K562 (cell line): ENCODE measurements around the gene NRROS. TPM values are rescaled to one million over a fixed set of nuclear protein-coding genes. Genes with fewer than 3 reads are reported as not detected.
A peak's percentile ranks its signal among the peaks of the same experiment; 100 is the strongest.

Experiments used
- ATAC-seq: fragments of 200-7000 bp; cut with Tn5 transposase; 3 replicates; pipeline ENCODE4 v1.9.1; 2020; ENCODE audit warnings: moderate library complexity
- BruUV-seq: library from RNA; stranded (reverse); fragments of 400-500 nt; replicated peaks from 2 replicates; lab custom pipeline; 2021; lab: Mats Ljungman, UMichigan
- CTCF ChIA-PET: fragments of 300-600 bp; formaldehyde crosslinking; extraction: SDS; loops from one replicate; lab custom pipeline; 2021; ENCODE audit warnings: low intra/inter-chr PET ratio; lab: Yijun Ruan, JAX
- POLR2A ChIA-PET: fragments of 300-600, 350-650 bp; sonication (Branson Sonifier 250); formaldehyde crosslinking; extraction: SDS; loops from one replicate; lab custom pipeline; 2021; ENCODE audit warnings: antibody characterized with exemption, inconsistent platforms; lab: Yijun Ruan, JAX
- DNase-seq, 4 experiments: peaks; one replicate each; pipeline versions ENCODE4 v3.0.0 to v3.0.0-alpha.2; 2011 to 2018; ENCODE audit warnings: low spot score in 3 of 4, mixed read lengths in 3 of 4; ENCODE audit errors: extremely low read depth in 1 of 4
- FAIRE-seq: peaks from 2 replicates; lab custom pipeline; 2011; peaks lifted over from hg19 to GRCh38; lab: Jason Lieb, UNC
- H2AFZ ChIP-seq: 2 replicates; pipeline ENCODE4 v1.6.0; 2011; ENCODE audit warnings: low read depth, low read length, control low read depth, inconsistent platforms
- H3K27ac ChIP-seq: fragments of 200-600 bp; 3 replicates; pipeline ENCODE4 v1.8.0; 2011; ENCODE audit warnings: low read depth, mild to moderate bottlenecking, control low read depth, inconsistent platforms, low read length, moderate library complexity, mixed read lengths; ENCODE audit errors: extremely low read depth
- H3K27me3 ChIP-seq, 2 experiments: fragments of 300-600 bp in 1 of 2; 2 replicates in 1 of 2; 3 replicates in 1 of 2; pipeline versions ENCODE4 v1.6.0 to v1.8.0; 2011; ENCODE audit warnings: inconsistent platforms in 2 of 2, low read length in 2 of 2, mild to moderate bottlenecking in 1 of 2, mixed read lengths in 1 of 2, moderate library complexity in 1 of 2; ENCODE audit not compliant: control insufficient read depth in 2 of 2, insufficient read depth in 2 of 2
- H3K36me3 ChIP-seq: fragments of 300-600 bp; 3 replicates; pipeline ENCODE4 v1.8.0; 2011; ENCODE audit warnings: mild to moderate bottlenecking, low read length, inconsistent platforms; ENCODE audit not compliant: control insufficient read depth, insufficient read depth
- H3K4me1 ChIP-seq, 2 experiments: fragments of 200-600 bp in 1 of 2; replicated peaks in 1 of 2; 2 replicates in 1 of 2; 3 replicates in 1 of 2; pipeline versions ENCODE4 v1.5.1 to v1.8.0; 2011; ENCODE audit warnings: inconsistent platforms in 2 of 2, low read length in 2 of 2, mild to moderate bottlenecking in 1 of 2, mixed read lengths in 1 of 2, moderate library complexity in 1 of 2; ENCODE audit not compliant: control insufficient read depth in 2 of 2, insufficient read depth in 2 of 2
- H3K4me2 ChIP-seq: 2 replicates; pipeline ENCODE4 v1.6.1; 2011; ENCODE audit warnings: low read length, control low read depth, inconsistent platforms, mixed read lengths; ENCODE audit not compliant: insufficient read depth
- H3K4me3 ChIP-seq: fragments of 200-600 bp; sonication (generic), shearing (Covaris generic); 2 replicates; pipeline ENCODE4 v1.5.1; 2016; ENCODE audit warnings: control low read depth, inconsistent platforms
- H3K79me2 ChIP-seq: fragments of 200-600 bp; 3 replicates; pipeline ENCODE4 v1.8.0; 2011; ENCODE audit warnings: low read length, inconsistent platforms; ENCODE audit not compliant: control insufficient read depth, insufficient read depth
- H3K9ac ChIP-seq, 2 experiments: 2 replicates each; pipeline versions ENCODE4 v1.6.0 to v1.6.1; 2011; ENCODE audit warnings: low read depth in 2 of 2, low read length in 2 of 2, control low read depth in 1 of 2, inconsistent platforms in 1 of 2, mild to moderate bottlenecking in 1 of 2, mixed read lengths in 1 of 2; ENCODE audit not compliant: insufficient read depth in 1 of 2
- H3K9me1 ChIP-seq: one replicate; pipeline ENCODE4 v1.6.0; 2011; ENCODE audit warnings: inconsistent platforms, mild to moderate bottlenecking, low read length, moderate library complexity; ENCODE audit not compliant: control insufficient read depth, insufficient read depth
- H3K9me3 ChIP-seq: replicated peaks from 2 replicates; pipeline ENCODE4 v1.5.1; 2011; ENCODE audit warnings: low read depth, low read length, inconsistent platforms; ENCODE audit not compliant: control insufficient read depth, insufficient read depth
- H4K20me1 ChIP-seq: replicated peaks from 2 replicates; pipeline ENCODE4 v1.6.1; 2011; ENCODE audit warnings: low read length, inconsistent platforms, mixed read lengths; ENCODE audit not compliant: control insufficient read depth, insufficient read depth
- AFF1 ChIP-seq, 2 experiments: fragments of 450-650 bp; IDR thresholded peaks; 2 replicates each; pipeline ENCODE4 v1.6.1; 2018; ENCODE audit warnings: mild to moderate bottlenecking in 2 of 2, low read depth in 1 of 2; ENCODE audit not compliant: partially characterized antibody in 2 of 2
- BCLAF1 ChIP-seq, 2 experiments: fragments of 450-650 bp in 1 of 2; IDR thresholded peaks; 2 replicates each; pipeline ENCODE4 v1.6.1; 2011 to 2017; ENCODE audit warnings: low read depth in 2 of 2, antibody characterized with exemption in 1 of 2, borderline replicate concordance in 1 of 2, low read length in 1 of 2, mild to moderate bottlenecking in 1 of 2, mixed read lengths in 1 of 2; ENCODE audit not compliant: control insufficient read depth in 1 of 2
- KDM1A ChIP-seq, 2 experiments: fragments of 450-650 bp; IDR thresholded peaks; 2 replicates each; pipeline ENCODE4 v1.6.1; 2016; ENCODE audit warnings: mild to moderate bottlenecking in 2 of 2
- MCM3 ChIP-seq: fragments of 450-650 bp; IDR thresholded peaks from 2 replicates; pipeline ENCODE4 v1.6.1; 2016
- VEZF1 ChIP-seq: fragments of 200-800 bp; sonication (Bioruptor generic); IDR thresholded peaks from 2 replicates; pipeline ENCODE4 v1.6.1; 2017; ENCODE audit warnings: missing genetic modification characterization, missing compliant biosample characterization
- ZBTB11 ChIP-seq, 3 experiments: fragments of 200-800 bp in 1 of 3; fragments of 250-450 bp in 1 of 3; fragments of 450-650 bp in 1 of 3; sonication (Bioruptor Pico) in 1 of 3; sonication (Bioruptor generic) in 1 of 3; formaldehyde crosslinking in 1 of 3; IDR thresholded peaks; 2 replicates each; pipeline versions ENCODE4 v1.6.1 to v1.8.0; 2016 to 2022; ENCODE audit warnings: mild to moderate bottlenecking in 2 of 3, missing genetic modification characterization in 2 of 3, missing compliant biosample characterization in 1 of 3, moderate library complexity in 1 of 3
- ZNF764 ChIP-seq: fragments of 250-450 bp; sonication (Bioruptor Pico); IDR thresholded peaks from 2 replicates; pipeline ENCODE4 v1.4.0; 2020; ENCODE audit warnings: low read depth, mild to moderate bottlenecking, moderate library complexity
- WGBS: fragments of 100-300 bp; shearing (Covaris generic); methylation state at CpG from one replicate; pipeline ENCODE4 v1.1.6; 2016; ENCODE audit warnings: low coverage, mixed read lengths; ENCODE audit not compliant: insufficient coverage; ENCODE audit errors: missing lambda C conversion rate; 5-methylcytosine and 5-hydroxymethylcytosine counted together
- in situ Hi-C: fragments of 300-500 bp; cut with MboI; formaldehyde crosslinking; loops from 4 replicates; pipeline ENCODE4 v1.15.0; 2018; ENCODE audit warnings: inconsistent platforms, mixed read lengths
- intact Hi-C: fragments of 100-400 bp; cut with micrococcal nuclease; formaldehyde crosslinking; loops from 2 replicates; pipeline ENCODE4 v1.14.2; 2022
- polyA plus RNA-seq, 8 experiments: library from polyadenylated mRNA; depleted of rRNA in 4 of 8; stranded (reverse) in 5 of 8; unstranded in 3 of 8; fragments of >200 nt; fragmentation: Nextera tagmentation in 2 of 8; fragmentation: Illumina TruSeq in 1 of 8; extraction: Ambion mirVana in 2 of 8; extraction: Trizol in 1 of 8; gene quantifications; 2 replicates each; pipeline versions ENCODE4 v1.2.1 to v1.2.3, GENCODE V29; 2011 to 2014; ENCODE audit warnings: inconsistent platforms in 1 of 8, missing spikeins in 1 of 8
- total RNA-seq, 7 experiments: library from RNA; depleted of rRNA in 6 of 7; stranded (reverse); fragments of >200 nt in 6 of 7; fragmentation: Illumina TruSeq in 2 of 7; extraction: Trizol in 2 of 7; gene quantifications; 2 replicates each; pipeline versions ENCODE4 v1.2.1 to v1.2.3, GENCODE V29; 2011 to 2021; ENCODE audit warnings: low replicate concordance in 1 of 7

Gene NRROS
- total and polyA plus RNA-seq, 9 of the 15 experiments (the other 6 are each of a cell fraction or from before 2014, with no cell fraction given) = 0.34 to 13.8 (median 3.8) TPM

- FAIRE-seq (peak; percentile 72), ATAC-seq (peak; percentile 79), DNase-seq (peak; percentile 60 to 77 (median 62))
- CTCF ChIA-PET = no interaction called here
- H3K36me3 ChIP-seq = no peaks in the 10 kb centered on the region
- peak overlapping the region in 1 of 2 experiments; percentile 17; a peak in 1 of 4 replicates for H3K9ac ChIP-seq
- WGBS = 28% methylated on average over 10 of the region's 10 CpGs
- H2AFZ ChIP-seq = peak overlapping the region; percentile 51
- POLR2A ChIA-PET = interaction anchor here (0.5 to 0.8 kb wide), 2 partner anchors 10 to 66 kb away, joined by 3 read pairs; no protein-coding TSS in a partner anchor
- H3K27ac ChIP-seq = no peak overlapping the region
- no peaks in the 10 kb centered on the region for H3K79me2 ChIP-seq
- no peak overlapping the region for H3K4me2 ChIP-seq
- intact Hi-C loops = no loop called here
- no peaks in the 10 kb centered on the region for H4K20me1 ChIP-seq
- no peaks in the 10 kb centered on the region for H3K9me3 ChIP-seq
- no peaks in the 10 kb centered on the region for H3K9me1 ChIP-seq
- H3K4me1 ChIP-seq = peaks cover 7 to 19% of the 10 kb centered on the region in 2 experiments; a peak in 4 of 5 replicates
- BruUV-seq = no TSS peak
- H3K4me3 ChIP-seq = no peak overlapping the region
- in situ Hi-C loops = no loop called here
- H3K27me3 ChIP-seq = no peaks in the 10 kb centered on the region
- TF ChIP-seq AFF1 (IDR thresholded peaks at IDR 0.05; ENCODE audit: low read depth in 1 of 2, partially characterized antibody in 2 of 2) (peak in 1 of 2 experiments; percentile 24), VEZF1 (CRISPR knock-in tag) (peak; percentile 47), KDM1A (IDR thresholded peaks at IDR 0.05) (peak; percentile 99 to 100), ZBTB11 (CRISPR knock-in tag; IDR thresholded peaks at IDR 0.05) (no peak), ZNF764 (no peak), MCM3 (no peak), BCLAF1 (IDR thresholded peaks at IDR 0.05; ENCODE audit: borderline replicate concordance in 1 of 2, control insufficient read depth in 1 of 2, low read depth in 2 of 2, low read length in 1 of 2) (no peak)
Measured at GRCh38 chr3:196620161-196620604, 19.3 kb upstream of the NRROS start.
